Skeletal muscle cell (primary cell): ENCODE data around the gene IMMP1L.
A peak's percentile ranks its signal among the peaks of the same experiment; 100 is the strongest.

Source experiments
- DNase-seq: peaks from one replicate; pipeline ENCODE4 v3.0.0-alpha.2; 2010; ENCODE audit warnings: low read depth
- H3K4me3 ChIP-seq: 2 replicates; pipeline ENCODE4 v1.5.1; 2011; ENCODE audit warnings: low read depth, mild to moderate bottlenecking, control low read depth, low read length, moderate library complexity

The IMMP1L gene

GRCh38 chr11:31478223-31478590 lies 31.2 kb downstream of the IMMP1L start:
- DNase-seq: no peak
- H3K4me3 ChIP-seq: no peak overlapping the region

- no peak overlapping the region for H3K4me3 ChIP-seq
- no peak for DNase-seq
Observed at GRCh38 chr11:31477528-31478222, 31.7 kb downstream of the IMMP1L start.

GRCh38 chr11:31474083-31474482 lies 35.3 kb downstream of the IMMP1L start:
- no peak overlapping the region for H3K4me3 ChIP-seq
- DNase-seq: no peak

- DNase-seq: no peak
- no peak overlapping the region for H3K4me3 ChIP-seq
Observed at GRCh38 chr11:31464436-31464835, 45.0 kb downstream of the IMMP1L start.

- DNase-seq: no peak
- no peak overlapping the region for H3K4me3 ChIP-seq
Observed at GRCh38 chr11:31455177-31455576, 54.2 kb downstream of the IMMP1L start.

GRCh38 chr11:31450841-31451240 lies 58.6 kb downstream of the IMMP1L start:
- no peak overlapping the region for H3K4me3 ChIP-seq
- DNase-seq: no peak

DNA sequence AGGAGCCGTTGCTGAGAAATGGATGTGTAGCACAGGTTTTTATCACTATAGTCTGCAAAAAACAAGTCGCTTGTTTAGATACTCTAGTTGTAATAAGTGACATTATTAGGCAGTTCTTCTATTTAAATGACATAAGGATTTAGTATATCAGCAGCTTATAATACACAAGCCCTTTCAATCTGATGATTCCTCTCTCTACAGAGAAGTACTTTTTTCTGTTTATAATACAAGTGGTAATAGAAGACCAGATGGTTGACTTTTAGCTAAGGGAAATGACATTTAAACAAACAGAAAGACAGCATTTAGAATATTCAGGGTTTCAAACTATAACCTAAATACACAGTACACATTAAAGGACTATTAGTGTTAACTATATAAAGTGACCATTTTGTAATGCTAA lies 60.4 kb downstream of the IMMP1L start:
- no peak for DNase-seq

GRCh38 chr11:31445621-31446020 lies 63.8 kb downstream of the IMMP1L start:
- no peak for DNase-seq
- no peak overlapping the region for H3K4me3 ChIP-seq

More for the DNA sequence above, 60.4 kb downstream of the IMMP1L start:
- H3K4me3 ChIP-seq: no peak overlapping the region

- no peak for DNase-seq
- H3K4me3 ChIP-seq: no peak overlapping the region
Observed at GRCh38 chr11:31443802-31444201, 65.6 kb downstream of the IMMP1L start.

DNA sequence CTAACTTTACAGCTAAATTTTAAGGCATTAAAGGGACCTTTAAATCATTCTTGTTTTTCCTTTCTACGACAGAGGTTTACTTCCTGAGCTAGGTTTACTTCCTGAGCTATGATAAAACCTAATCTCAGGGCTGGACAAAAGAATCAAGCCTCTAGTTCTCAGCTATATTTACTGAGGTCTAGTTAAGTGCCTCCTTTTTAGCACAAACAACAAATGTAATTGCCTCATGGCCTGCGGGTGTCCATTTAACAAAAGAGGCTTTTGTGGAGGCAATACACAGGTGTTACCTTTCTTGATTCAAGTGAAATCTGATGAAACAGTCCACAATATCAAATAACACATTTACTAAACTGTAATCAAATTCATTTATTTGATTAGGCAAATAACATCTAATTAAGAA lies 67.3 kb downstream of the IMMP1L start:
- no peak for DNase-seq
- H3K4me3 ChIP-seq: no peak overlapping the region

DNA sequence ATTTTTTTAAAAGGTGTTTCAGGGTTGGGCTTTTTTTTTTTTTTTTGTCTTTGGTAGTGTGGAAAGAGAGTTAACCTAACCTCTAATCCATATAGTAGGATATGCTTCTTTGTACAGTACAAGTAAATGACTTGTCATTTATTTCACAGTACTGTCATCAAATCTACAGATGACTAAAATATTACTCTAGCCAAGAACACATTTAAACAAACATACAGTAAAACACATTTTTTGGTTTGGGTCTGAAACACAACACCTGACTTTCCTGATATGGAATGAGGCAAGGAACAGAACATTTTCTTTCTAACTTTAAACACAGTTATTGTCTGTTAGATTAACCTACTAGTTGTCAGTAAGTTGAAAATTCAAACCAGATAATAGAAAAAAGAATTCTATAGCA lies 68.1 kb downstream of the IMMP1L start:
- DNase-seq: no peak
- no peak overlapping the region for H3K4me3 ChIP-seq

GRCh38 chr11:31437742-31438435 lies 71.5 kb downstream of the IMMP1L start:
- DNase-seq: peak; percentile 17
- H3K4me3 ChIP-seq: no peak overlapping the region

- H3K4me3 ChIP-seq: no peak overlapping the region
- no peak for DNase-seq
Observed at GRCh38 chr11:31433851-31434250, 75.6 kb downstream of the IMMP1L start.

DNA sequence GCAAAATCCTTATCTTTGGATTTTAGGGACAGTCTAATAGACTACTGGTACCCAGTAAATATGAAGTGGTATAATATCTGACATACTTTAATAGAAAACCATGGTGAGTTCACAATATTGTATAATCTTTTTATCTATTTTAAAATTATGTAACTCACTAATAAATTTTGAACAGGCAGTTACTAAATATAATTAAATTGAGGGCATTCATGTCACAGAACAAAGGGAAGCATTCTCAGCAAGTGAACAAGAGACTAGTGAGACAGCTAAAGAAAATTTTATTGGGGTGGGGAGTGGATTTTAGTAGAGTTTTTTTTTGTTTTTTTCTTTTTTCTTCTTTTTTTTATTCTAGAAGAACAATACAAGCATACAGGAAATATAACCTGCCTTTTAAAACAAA lies 84.8 kb downstream of the IMMP1L start:
- DNase-seq: no peak
- no peak overlapping the region for H3K4me3 ChIP-seq

DNA sequence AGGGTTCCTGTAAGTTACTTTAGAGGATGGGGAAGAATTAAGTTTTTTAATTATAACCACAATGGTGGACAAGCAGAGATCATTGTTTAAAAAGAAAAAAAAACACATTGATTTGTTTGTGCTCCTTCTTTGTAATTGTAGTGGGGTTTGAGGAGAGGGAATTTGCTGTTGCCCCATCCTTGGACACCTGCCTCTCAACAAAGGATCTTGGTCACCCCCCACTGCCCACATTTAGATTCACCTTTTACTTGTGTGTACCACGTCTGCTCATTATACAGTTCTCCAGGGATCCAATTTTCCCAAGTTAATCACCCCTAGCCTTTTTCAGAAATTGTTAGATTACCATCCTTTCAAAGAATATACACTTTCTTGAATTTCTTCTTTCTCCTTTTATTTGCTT lies 86.7 kb downstream of the IMMP1L start:
- DNase-seq: no peak
- no peak overlapping the region for H3K4me3 ChIP-seq

- H3K4me3 ChIP-seq: no peak overlapping the region
Observed at GRCh38 chr11:31421820-31422219, 87.6 kb downstream of the IMMP1L start.

DNA sequence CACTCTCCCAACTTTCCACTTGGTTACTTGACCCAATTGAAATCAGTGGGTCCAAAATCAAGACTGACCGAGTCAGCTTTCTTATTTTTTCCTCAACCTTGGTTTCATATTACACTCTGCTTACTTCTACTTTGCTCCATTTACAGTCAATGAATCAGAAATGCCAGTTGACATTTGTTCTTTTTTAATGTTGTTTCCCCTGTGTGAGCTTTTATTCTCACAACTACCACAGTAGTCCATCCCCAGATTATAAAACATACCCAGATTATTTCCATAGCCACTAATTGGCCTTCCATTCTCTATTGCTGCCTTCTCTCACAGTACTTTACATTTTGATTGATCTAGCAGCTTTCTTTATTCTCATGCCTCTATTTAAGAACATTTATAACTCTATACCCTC lies 89.8 kb downstream of the IMMP1L start:
- H3K4me3 ChIP-seq: no peak overlapping the region
- no peak for DNase-seq

More at GRCh38 chr11:31421820-31422219, 87.6 kb downstream of the IMMP1L start:
- DNase-seq: no peak

DNA sequence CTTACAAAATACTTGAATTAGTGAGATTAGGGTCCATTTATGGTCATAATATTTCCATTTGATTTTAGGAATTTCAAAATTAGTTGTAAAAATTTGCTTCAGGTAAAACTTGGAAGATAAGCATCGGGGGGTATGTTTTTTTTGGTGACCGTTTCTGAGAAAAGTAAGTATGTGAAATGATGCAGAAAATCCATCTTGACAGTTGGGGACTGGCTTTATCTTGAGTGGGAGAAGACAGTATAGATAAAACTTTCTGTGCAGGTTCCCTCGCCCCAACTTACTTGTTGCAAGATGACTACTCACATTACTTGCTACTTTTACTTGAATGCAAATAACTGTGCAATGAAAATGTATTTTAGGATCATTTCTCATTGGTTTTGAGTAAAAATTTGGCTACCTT lies 90.3 kb downstream of the IMMP1L start:
- no peak overlapping the region for H3K4me3 ChIP-seq
- DNase-seq: no peak

DNA sequence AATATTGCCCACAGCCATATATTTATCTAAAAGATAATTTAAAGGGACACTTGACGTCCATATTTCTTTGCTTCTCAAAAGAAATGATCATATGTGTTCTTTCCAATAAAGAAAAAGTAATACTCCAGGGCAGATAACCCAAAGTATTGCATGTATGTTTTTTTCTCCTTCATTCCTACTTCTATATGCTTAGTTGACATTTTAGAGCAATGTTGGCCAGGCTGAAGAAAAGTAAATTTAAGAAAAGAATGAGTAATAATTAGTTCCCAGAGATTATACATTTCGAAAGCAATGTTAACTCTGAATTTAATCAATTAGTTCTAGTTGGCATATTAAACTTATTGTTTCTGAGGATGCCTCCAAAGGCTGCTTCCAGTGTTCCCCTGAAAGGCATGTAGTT lies 91.6 kb downstream of the IMMP1L start:
- no peak for DNase-seq

DNA sequence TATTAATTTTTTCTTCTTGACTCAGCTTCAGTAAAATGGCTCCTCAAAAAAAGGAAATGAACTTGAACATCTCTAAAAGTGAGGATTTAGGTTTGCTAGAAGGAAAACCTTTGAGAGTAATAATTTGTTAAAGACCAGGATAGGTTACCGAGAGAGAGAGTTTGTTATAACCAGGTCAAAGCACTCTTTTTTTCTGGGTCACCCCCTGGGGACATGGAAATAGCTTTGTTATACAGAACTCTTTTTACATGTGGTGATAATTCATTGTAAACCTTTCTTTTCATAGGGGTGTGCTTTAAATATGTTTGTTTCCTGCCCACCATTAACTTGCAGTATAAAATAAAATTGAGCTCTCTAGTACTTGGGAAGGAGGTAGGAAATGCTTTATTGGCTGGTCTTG lies 92.1 kb downstream of the IMMP1L start:
- no peak for DNase-seq
- H3K4me3 ChIP-seq: no peak overlapping the region

More for the DNA sequence above, 91.6 kb downstream of the IMMP1L start:
- no peak overlapping the region for H3K4me3 ChIP-seq

DNA sequence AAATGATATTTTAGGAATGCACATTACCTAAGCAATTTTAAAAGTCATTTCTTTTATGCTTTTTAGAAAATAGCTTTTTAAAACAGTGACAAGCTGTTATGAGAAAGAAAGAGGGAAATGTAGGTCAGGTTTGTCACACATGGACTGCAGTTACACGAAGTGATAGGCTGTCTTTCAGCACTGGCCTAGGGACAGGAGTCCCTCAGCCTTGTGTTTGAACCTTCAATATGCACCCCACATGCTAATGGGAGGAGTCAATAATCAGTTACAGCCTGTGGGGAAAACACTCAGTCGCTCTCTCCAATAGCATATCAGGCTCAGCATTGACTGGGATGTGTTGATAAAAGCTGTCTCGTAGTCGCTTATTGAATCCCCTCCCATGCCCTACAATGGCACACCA lies 94.0 kb downstream of the IMMP1L start:
- DNase-seq: no peak

More for the DNA sequence above, 94.0 kb downstream of the IMMP1L start:
- H3K4me3 ChIP-seq: no peak overlapping the region
